OCI-LY7 (cell line): ENCODE results near the gene ARFGAP1. TPM values are rescaled to one million over a fixed set of nuclear protein-coding genes. Genes with fewer than 3 reads are reported as not detected.

ENCODE experiments used
- BruUV-seq: library from RNA; stranded (reverse); fragments of 400-500 nt; replicated peaks from 2 replicates; lab custom pipeline; 2021; lab: Mats Ljungman, UMichigan
- CTCF ChIA-PET: fragments of 300-600 bp; sonication (Branson Sonifier 250); formaldehyde crosslinking; loops from one replicate; lab custom pipeline; 2022; ENCODE audit warnings: antibody characterized with exemption; ENCODE audit not compliant: unreplicated experiment; lab: Charles Lee
- POLR2A ChIA-PET: fragments of 300-600 bp; sonication (Branson Sonifier 250); formaldehyde crosslinking; loops from one replicate; lab custom pipeline; 2022; ENCODE audit warnings: antibody characterized with exemption; lab: Charles Lee
- DNase-seq: peaks from one replicate; pipeline ENCODE4 v3.0.0-alpha.2; 2015; ENCODE audit warnings: low spot score
- H2AFZ ChIP-seq: fragments of 200-600 bp; sonication (generic), shearing (Covaris generic); 2 replicates; pipeline ENCODE4 v1.6.1; 2014; ENCODE audit warnings: mild to moderate bottlenecking, antibody characterized with exemption, low read length, moderate library complexity
- H3K27ac ChIP-seq: fragments of 200-600 bp; sonication (generic); 2 replicates; pipeline ENCODE4 v1.5.1; 2014; ENCODE audit warnings: mixed run types, low read depth, mild to moderate bottlenecking, moderate library complexity, low read length, inconsistent platforms; ENCODE audit not compliant: poor library complexity, severe bottlenecking
- H3K36me3 ChIP-seq: fragments of 200-600 bp; sonication (generic); 2 replicates; pipeline ENCODE4 v1.6.1; 2014; ENCODE audit warnings: mild to moderate bottlenecking, antibody characterized with exemption, low read length, moderate library complexity, mixed read lengths; ENCODE audit not compliant: insufficient read depth
- H3K4me1 ChIP-seq: fragments of 200-600 bp; sonication (generic); 2 replicates; pipeline ENCODE4 v1.5.1; 2014; ENCODE audit warnings: mild to moderate bottlenecking, low read length; ENCODE audit not compliant: insufficient read depth, poor library complexity, severe bottlenecking
- H3K4me2 ChIP-seq: fragments of 200-600 bp; sonication (generic); 2 replicates; pipeline ENCODE4 v1.6.1; 2014; ENCODE audit warnings: mild to moderate bottlenecking, low read length
- H3K4me3 ChIP-seq: fragments of 200-600 bp; sonication (generic); 2 replicates; pipeline ENCODE4 v1.5.1; 2014; ENCODE audit warnings: mild to moderate bottlenecking, low read depth, low read length; ENCODE audit not compliant: poor library complexity, severe bottlenecking
- H3K79me2 ChIP-seq: fragments of 200-600 bp; sonication (generic); 2 replicates; pipeline ENCODE4 v1.6.1; 2016; ENCODE audit warnings: low read depth, mild to moderate bottlenecking, low read length, moderate library complexity, mixed read lengths; ENCODE audit not compliant: insufficient read depth
- H3K9me2 ChIP-seq: fragments of 200-600 bp; sonication (generic); 2 replicates; pipeline ENCODE4 v1.6.1; 2016; ENCODE audit warnings: mild to moderate bottlenecking, low read length, mixed read lengths; ENCODE audit not compliant: insufficient read depth
- H3K9me3 ChIP-seq: fragments of 200-600 bp; sonication (generic); 2 replicates; pipeline ENCODE4 v1.6.1; 2014; ENCODE audit warnings: mild to moderate bottlenecking, mixed run types, low read length, mixed read lengths
- H4K20me1 ChIP-seq: fragments of 200-600 bp; sonication (generic); 2 replicates; pipeline ENCODE4 v1.6.1; 2014; ENCODE audit warnings: mild to moderate bottlenecking, antibody characterized with exemption, low read length, moderate library complexity, mixed read lengths; ENCODE audit not compliant: insufficient read depth
- CTCF ChIP-seq: fragments of 200-600 bp; sonication (generic); conservative IDR thresholded peaks from 2 replicates; pipeline ENCODE4 v1.5.1; 2014; ENCODE audit warnings: mild to moderate bottlenecking, antibody characterized with exemption, low read length, moderate library complexity, mixed read lengths
- EZH2phosphoT487 ChIP-seq: fragments of 200-600 bp; sonication (generic); IDR thresholded peaks from 2 replicates; pipeline ENCODE4 v1.6.1; 2018; ENCODE audit warnings: low read depth, borderline replicate concordance, mild to moderate bottlenecking, mixed run types, antibody characterized with exemption, low read length, moderate library complexity, mixed read lengths
- intact Hi-C: fragments of 100-400 bp; cut with micrococcal nuclease; formaldehyde crosslinking; loops from one replicate; pipeline ENCODE4 v1.10.0; 2022; ENCODE audit not compliant: unreplicated experiment
- total RNA-seq, 2 experiments: library from RNA; depleted of rRNA in 1 of 2; stranded (reverse); fragments of >200 nt in 1 of 2; shearing (Covaris generic) in 1 of 2; gene quantifications; 2 replicates each; pipeline ENCODE4 v1.2.3, GENCODE V29; 2014 to 2022

The ARFGAP1 gene
- total RNA-seq, 2 experiments from 2014 or later, result 57.9 to 105 TPM

GRCh38 chr20:63261795-63262528, 10.7 kb upstream of the ARFGAP1 start:
- ChIA-PET CTCF (no interaction called here), POLR2A (no interaction called here)
- Histone ChIP-seq H3K4me1 (no peaks in the 10 kb centered on the region), H3K9me3 (no peaks in the 10 kb centered on the region), H2AFZ (no peak overlapping the region), H3K36me3 (no peaks in the 10 kb centered on the region), H3K79me2 (no peaks in the 10 kb centered on the region), H3K4me3 (no peak overlapping the region), H3K27ac (no peak overlapping the region), H3K4me2 (no peak overlapping the region), H3K9me2 (no peaks in the 10 kb centered on the region), H4K20me1 (no peaks in the 10 kb centered on the region)
- BruUV-seq, result no TSS peak
- intact Hi-C loops, result no loop called here
- TF ChIP-seq CTCF, result no peak
- TF ChIP-seq EZH2phosphoT487, result no peak
- no peak for DNase-seq

- Histone ChIP-seq H3K9me3 (no peaks in the 10 kb centered on the region), H3K4me1 (no peaks in the 10 kb centered on the region), H2AFZ (no peak overlapping the region), H4K20me1 (no peaks in the 10 kb centered on the region), H3K79me2 (no peaks in the 10 kb centered on the region), H3K4me2 (no peak overlapping the region), H3K9me2 (no peaks in the 10 kb centered on the region), H3K4me3 (no peak overlapping the region), H3K36me3 (no peaks in the 10 kb centered on the region), H3K27ac (no peak overlapping the region)
- intact Hi-C loops, result no loop called here
- POLR2A ChIA-PET, result no interaction called here
- no peak for DNase-seq
- CTCF ChIA-PET, result no interaction called here
- no peak for TF ChIP-seq EZH2phosphoT487
- no peak for TF ChIP-seq CTCF
- BruUV-seq, result no TSS peak
These were observed 9.8 kb upstream of the ARFGAP1 start for GRCh38 chr20:63262836-63263235.

GRCh38 chr20:63264000-63264399, 8.6 kb upstream of the ARFGAP1 start:
- no peak overlapping the region for H3K27ac ChIP-seq
- H3K4me3 ChIP-seq, result no peak overlapping the region
- no peaks in the 10 kb centered on the region for H3K36me3 ChIP-seq
- DNase-seq, result no peak
- no peaks in the 10 kb centered on the region for H3K9me2 ChIP-seq
- ChIA-PET CTCF (no interaction called here), POLR2A (no interaction called here)
- H3K79me2 ChIP-seq, result no peaks in the 10 kb centered on the region
- intact Hi-C loops, result no loop called here
- no TSS peak for BruUV-seq
- H3K4me1 ChIP-seq, result no peaks in the 10 kb centered on the region
- TF ChIP-seq EZH2phosphoT487 (no peak), CTCF (no peak)
- no peak overlapping the region for H3K4me2 ChIP-seq
- H2AFZ ChIP-seq, result no peak overlapping the region
- no peaks in the 10 kb centered on the region for H3K9me3 ChIP-seq
- no peaks in the 10 kb centered on the region for H4K20me1 ChIP-seq
